ENCODE results near the gene XCR1. TPM values are rescaled to one million over a fixed set of nuclear protein-coding genes. Genes with fewer than 3 reads are reported as not detected.

XCR1 gene
- total RNA-seq, 1 experiment from 2014 or later: not detected

DNA sequence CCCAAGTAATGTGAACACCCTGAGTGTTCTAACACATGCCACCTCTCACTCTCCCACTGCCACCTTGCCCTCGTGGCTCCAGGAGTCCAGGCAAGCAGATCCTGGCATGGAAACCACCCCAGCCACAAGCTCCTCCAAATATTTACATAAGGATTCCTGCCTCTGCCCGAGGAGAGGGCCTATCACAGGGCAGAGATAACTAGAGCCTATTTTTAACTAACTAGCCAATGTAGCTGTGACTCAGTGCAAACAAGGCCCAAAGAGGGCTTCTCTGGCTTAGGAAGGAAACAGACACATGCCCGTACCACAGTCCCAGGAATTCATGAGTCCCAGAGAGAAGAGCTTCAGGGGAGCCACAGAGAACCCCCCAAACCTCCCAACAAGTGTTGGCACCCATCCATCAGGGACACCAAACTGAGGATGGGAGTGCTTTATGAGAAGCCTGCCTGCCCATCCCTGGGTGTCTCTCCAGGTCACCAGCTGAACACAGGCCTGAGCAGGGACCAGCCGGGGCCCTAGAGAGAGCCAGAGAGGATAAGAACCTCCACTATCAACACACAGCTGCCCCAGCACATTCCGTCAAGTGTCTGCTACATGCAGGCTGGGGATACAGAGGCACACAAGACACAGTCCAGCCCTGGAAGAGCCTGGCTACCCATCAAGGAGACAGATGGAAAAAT is 40.8 kb downstream of the XCR1 start:
- no peaks in the 10 kb centered on the region for H3K27me3 ChIP-seq (ENCODE audit: control insufficient read depth, insufficient read depth, low read length)
- no peak overlapping the region for H3K4me3 ChIP-seq (ENCODE audit: insufficient read depth, low read depth, low read length)
- peaks cover 17% of the 10 kb centered on the region for H3K36me3 ChIP-seq (replicated peaks; ENCODE audit: control insufficient read depth, insufficient read depth, low read length)
- DNase-seq: no peak

DNA sequence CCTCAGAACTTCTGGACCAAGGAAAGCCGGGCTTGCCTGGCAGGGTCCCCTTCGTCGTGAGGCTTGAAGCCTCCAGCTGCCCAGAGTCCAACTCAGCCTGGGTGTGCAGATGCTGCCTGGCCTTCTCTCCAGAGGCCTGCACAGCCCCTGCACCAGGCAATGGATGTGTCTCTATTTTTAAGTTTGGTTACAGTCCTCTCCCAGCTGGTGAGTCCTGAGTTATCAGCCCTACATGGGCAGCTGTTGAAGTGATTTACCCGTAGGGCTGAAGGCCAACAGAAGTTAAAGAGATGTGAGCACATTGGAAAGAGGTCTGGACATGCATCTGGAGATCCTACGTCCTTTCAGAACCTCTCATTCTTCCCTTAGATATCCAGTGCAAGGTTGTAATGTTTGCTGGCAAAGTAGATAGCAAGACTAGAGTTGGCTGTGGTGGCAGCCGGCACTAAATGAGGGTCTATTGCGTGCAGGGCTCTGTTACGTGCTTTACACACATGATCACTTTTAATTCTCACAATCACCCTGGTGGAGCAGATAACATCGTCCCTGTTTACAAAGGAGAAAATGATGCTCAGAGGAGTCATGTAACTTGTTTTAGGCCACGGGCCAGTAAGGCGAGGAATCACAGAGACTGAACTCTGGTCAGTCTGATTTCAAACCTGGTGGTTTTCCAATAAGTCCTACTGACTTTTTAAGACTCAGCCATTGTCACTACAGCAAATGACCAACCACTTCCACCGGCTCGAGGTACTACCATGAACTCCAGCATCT is 41.6 kb downstream of the XCR1 start:
- H3K4me3 ChIP-seq (ENCODE audit: insufficient read depth, low read depth, low read length): no peak overlapping the region
- H3K36me3 ChIP-seq (replicated peaks; ENCODE audit: control insufficient read depth, insufficient read depth, low read length): peaks cover 23% of the 10 kb centered on the region
- DNase-seq: no peak
- no peaks in the 10 kb centered on the region for H3K27me3 ChIP-seq (ENCODE audit: control insufficient read depth, insufficient read depth, low read length)

DNA sequence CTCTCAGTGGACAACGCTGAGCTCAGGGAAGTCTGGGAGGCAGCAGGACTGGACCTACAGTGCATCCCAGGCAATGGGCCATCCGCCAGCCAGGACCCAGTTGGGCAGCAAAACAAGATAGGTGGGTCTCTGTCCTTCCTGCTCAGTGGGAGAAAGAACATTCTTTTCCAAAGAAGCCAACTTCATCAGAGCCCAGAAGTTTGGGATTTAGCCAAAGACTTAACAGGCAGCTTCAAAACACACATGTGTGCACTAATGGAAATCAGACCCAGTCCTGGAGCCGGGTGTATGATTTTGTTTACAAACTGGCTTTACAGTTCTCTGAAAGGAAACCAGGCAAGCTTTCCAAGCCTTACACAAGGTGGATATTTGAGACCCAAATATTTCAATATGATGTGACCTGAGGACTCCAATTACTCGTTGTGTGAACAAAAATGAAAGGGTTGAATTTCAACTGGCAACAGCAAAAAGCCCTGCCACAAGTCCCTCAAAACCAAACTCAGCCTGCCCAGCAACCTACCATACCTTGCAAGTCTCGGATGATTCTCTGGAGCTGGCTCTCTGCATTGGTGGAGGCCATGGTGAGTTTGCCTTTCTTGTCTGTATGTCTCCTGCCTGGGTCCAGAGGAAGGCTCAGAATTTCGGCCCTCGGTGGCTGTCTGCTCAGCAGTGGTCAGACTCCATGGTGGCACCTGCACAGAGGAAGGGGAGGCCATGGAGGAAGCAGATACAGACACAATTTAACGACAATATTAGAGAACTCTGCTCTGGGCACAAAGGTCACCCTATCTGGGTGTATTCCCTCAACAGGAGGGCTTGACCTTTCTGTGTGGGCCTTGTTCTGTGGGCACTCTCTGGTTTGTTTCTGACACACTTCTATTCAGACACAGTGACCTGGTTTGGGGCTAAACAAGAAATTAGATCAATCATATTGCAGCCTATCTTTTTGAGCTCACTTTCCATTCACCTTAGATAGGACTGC is 42.7 kb downstream of the XCR1 start:
- H3K4me3 ChIP-seq (ENCODE audit: insufficient read depth, low read depth, low read length): no peak overlapping the region
- DNase-seq: no peak
- no peaks in the 10 kb centered on the region for H3K27me3 ChIP-seq (ENCODE audit: control insufficient read depth, insufficient read depth, low read length)
- peaks cover 23% of the 10 kb centered on the region for H3K36me3 ChIP-seq (replicated peaks; ENCODE audit: control insufficient read depth, insufficient read depth, low read length)

DNA sequence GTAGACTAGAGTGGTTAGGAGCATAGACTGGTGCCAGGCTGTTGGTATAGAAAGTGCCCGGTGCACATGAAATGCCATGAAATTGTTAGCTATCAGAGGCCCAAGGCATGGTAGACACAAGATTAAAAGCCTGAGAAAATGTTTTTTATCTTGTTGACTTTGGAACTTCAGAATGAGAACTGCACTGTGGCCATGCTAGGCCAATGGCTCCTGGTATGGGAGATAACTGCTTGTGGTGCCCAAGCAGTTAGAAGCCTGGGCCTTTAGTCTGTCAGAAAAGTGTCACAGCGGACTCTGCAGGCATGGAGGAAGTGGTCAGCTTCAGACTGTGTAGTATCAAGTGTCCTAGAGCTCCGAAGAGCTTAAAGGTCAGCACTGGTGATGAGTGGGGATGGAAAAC is 43.5 kb downstream of the XCR1 start:
- H3K36me3 ChIP-seq (replicated peaks; ENCODE audit: control insufficient read depth, insufficient read depth, low read length): peaks cover 29% of the 10 kb centered on the region
- no peaks in the 10 kb centered on the region for H3K27me3 ChIP-seq (ENCODE audit: control insufficient read depth, insufficient read depth, low read length)
- no peak overlapping the region for H3K4me3 ChIP-seq (ENCODE audit: insufficient read depth, low read depth, low read length)
- no peak for DNase-seq

DNA sequence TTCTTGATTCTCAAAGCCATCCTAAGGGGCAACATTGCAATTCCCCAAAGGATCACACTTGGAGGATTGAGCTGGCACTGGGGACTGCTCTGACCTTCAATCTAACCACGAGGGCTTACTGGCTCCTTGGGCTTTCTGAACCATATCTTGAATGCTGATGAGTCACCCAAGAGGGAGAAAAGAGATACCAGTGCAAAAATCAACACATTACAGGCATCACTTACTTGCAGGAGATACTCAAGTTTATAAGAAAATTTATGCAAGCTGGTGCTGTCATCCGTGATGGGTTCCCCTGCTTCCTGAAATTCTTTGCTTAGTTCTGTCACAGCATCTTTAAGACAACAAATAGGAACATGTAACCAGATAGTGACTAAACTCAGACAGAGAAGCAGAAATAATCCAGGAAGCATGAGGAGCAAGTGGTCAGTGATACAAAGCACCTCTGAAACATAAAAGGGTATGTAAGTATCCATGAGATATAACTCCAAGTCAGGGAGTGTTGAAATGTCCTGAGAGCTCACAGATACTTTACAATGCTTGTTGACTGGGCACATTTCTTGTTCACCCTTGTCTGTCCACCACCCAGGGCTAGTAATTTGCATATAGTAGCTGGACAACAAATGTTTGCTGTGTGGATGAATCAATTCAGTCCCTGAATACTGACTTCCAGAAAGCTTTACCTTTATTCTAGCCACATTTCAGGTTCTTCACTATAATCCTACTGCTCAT is 45.8 kb downstream of the XCR1 start:
- Histone ChIP-seq H3K4me3 (ENCODE audit: insufficient read depth, low read depth, low read length) (no peak overlapping the region), H3K36me3 (replicated peaks; ENCODE audit: control insufficient read depth, insufficient read depth, low read length) (peaks cover 38% of the 10 kb centered on the region), H3K27me3 (ENCODE audit: control insufficient read depth, insufficient read depth, low read length) (no peaks in the 10 kb centered on the region)
- no peak for DNase-seq

- peaks cover 42% of the 10 kb centered on the region for H3K36me3 ChIP-seq (replicated peaks; ENCODE audit: control insufficient read depth, insufficient read depth, low read length)
- H3K4me3 ChIP-seq (ENCODE audit: insufficient read depth, low read depth, low read length): no peak overlapping the region
- DNase-seq: no peak
- no peaks in the 10 kb centered on the region for H3K27me3 ChIP-seq (ENCODE audit: control insufficient read depth, insufficient read depth, low read length)
Measured at GRCh38 chr3:45980819-45981218, 46.5 kb downstream of the XCR1 start.

DNA sequence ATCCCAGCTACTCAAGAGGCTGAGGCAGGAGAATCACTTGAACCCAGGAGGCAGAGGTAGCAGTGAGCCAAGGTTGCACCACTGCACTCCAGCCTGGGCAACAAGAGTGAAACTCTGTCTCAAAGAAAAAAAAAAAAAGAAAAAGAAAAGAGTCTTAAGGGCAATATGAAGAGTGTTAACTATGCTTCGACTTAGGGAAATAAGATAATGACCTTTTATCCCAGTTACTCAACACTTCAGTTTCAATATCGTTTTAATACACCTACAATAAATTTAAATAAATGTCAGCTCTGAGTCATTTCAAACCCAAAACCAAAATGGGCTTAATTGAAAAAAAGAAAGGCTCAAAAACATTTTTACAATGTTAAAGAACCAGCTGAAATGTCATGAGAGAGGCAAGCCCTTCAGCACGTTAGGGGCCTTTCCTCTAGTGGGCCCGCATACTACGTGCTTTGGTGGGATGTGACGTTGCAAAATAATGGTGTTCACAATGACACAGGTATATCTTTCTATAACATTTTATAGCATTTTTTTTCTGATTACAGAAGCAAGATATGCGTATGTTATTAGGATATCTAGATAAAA is 47.0 kb downstream of the XCR1 start:
- Histone ChIP-seq H3K4me3 (ENCODE audit: insufficient read depth, low read depth, low read length) (no peak overlapping the region), H3K36me3 (replicated peaks; ENCODE audit: control insufficient read depth, insufficient read depth, low read length) (peaks cover 44% of the 10 kb centered on the region), H3K27me3 (ENCODE audit: control insufficient read depth, insufficient read depth, low read length) (no peaks in the 10 kb centered on the region)
- no peak for DNase-seq

DNA sequence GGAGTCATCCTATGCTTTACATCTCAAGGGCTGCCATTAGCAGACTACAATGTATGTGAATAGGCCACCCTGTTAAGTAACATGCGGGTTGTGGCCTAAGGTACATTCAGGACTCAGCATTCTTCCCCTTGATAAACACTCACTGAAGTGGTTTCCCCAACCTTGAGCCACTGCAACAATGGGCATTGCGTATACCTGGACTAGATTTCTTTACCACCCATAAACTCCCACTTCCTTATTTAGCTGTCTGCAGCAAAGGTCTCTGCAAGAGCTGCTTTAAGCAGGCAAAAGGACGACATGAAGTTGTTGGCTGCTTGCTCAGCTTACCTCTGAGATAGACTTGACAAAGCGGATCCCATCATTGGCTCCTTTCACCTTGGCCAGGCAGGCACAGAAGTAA is 47.9 kb downstream of the XCR1 start:
- DNase-seq: no peak

GRCh38 chr3:45978006-45978761 is 49.1 kb downstream of the XCR1 start:
- peaks cover 38% of the 10 kb centered on the region for H3K36me3 ChIP-seq (replicated peaks; ENCODE audit: control insufficient read depth, insufficient read depth, low read length)
- no peaks in the 10 kb centered on the region for H3K27me3 ChIP-seq (ENCODE audit: control insufficient read depth, insufficient read depth, low read length)
- DNase-seq: no peak
- H3K4me3 ChIP-seq (ENCODE audit: insufficient read depth, low read depth, low read length): no peak overlapping the region

More for the DNA sequence above, 47.9 kb downstream of the XCR1 start:
- Histone ChIP-seq H3K27me3 (ENCODE audit: control insufficient read depth, insufficient read depth, low read length) (no peaks in the 10 kb centered on the region), H3K36me3 (replicated peaks; ENCODE audit: control insufficient read depth, insufficient read depth, low read length) (peaks cover 47% of the 10 kb centered on the region), H3K4me3 (ENCODE audit: insufficient read depth, low read depth, low read length) (no peak overlapping the region)

DNA sequence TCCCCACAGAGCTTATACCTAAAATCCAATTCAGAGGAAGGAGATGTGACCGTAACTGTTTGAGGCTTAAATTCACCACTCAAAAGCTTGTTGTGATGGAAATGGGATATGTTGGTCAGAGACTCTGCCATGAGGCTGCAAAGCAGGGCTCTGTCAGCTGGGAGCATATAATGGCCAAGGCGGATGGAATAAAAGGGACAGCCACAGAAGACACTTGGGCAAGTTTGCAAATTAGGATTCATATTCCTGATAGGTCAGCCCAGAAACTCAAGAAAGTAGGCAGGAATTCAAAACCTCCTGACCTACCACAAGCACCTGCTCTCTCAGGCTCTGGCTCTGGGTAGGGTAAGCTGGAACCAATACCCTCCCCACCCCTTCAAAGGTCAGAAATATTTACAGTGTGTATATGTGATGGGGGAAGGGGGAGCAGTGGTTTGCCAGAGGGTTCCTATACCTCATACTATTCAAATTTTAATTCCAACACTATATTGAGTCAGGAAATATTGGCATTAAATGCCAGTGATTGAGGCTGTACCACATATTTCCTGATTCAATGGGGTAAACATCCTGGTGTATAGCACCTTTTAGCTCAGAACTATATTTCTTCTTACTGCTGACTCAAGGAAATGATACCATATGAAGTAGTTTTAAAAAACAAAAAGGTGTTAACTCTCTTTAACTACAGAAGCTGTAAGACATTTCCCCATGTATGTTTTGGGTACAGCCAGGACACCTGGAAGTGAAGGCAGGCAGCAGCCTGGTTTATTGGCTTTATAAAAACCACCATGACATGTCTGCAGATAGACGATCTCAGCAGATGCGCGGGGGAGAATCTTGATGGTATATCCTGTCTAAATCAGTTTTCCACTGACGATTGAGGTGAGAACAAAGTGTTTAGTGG is 50.8 kb downstream of the XCR1 start:
- no peak for DNase-seq
- Histone ChIP-seq H3K36me3 (replicated peaks; ENCODE audit: control insufficient read depth, insufficient read depth, low read length) (peaks cover 32% of the 10 kb centered on the region), H3K4me3 (ENCODE audit: insufficient read depth, low read depth, low read length) (no peak overlapping the region), H3K27me3 (ENCODE audit: control insufficient read depth, insufficient read depth, low read length) (no peaks in the 10 kb centered on the region)

DNA sequence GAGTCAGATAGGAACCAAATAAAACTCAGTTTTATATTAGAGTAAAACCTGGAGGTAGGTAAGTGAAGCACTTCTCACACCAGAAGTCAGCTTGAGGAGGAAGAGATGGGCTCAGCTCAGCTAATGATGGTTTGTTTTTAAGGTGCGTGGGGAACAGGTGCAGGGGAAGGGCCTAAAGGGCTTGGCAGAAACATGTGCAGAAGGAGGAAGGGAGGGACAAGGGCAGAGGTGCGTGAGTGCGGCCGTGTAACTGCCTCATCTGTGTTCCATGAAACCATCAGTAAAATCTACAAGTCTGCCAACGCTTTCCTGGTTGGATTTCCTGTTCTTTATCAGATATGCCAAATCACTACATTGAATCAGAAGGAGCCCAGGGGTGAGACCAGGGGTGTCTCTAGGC is 51.6 kb downstream of the XCR1 start:
- no peak for DNase-seq
- H3K36me3 ChIP-seq (replicated peaks; ENCODE audit: control insufficient read depth, insufficient read depth, low read length): peaks cover 27% of the 10 kb centered on the region
- no peaks in the 10 kb centered on the region for H3K27me3 ChIP-seq (ENCODE audit: control insufficient read depth, insufficient read depth, low read length)
- no peak overlapping the region for H3K4me3 ChIP-seq (ENCODE audit: insufficient read depth, low read depth, low read length)

GRCh38 chr3:45974686-45975085 is 52.6 kb downstream of the XCR1 start:
- H3K4me3 ChIP-seq (ENCODE audit: insufficient read depth, low read depth, low read length): no peak overlapping the region
- DNase-seq: no peak
- H3K27me3 ChIP-seq (ENCODE audit: control insufficient read depth, insufficient read depth, low read length): no peaks in the 10 kb centered on the region
- peaks cover 28% of the 10 kb centered on the region for H3K36me3 ChIP-seq (replicated peaks; ENCODE audit: control insufficient read depth, insufficient read depth, low read length)
